PFSK-1 (cell line): ENCODE results near the gene PUS10. TPM values are rescaled to one million over a fixed set of nuclear protein-coding genes. Genes with fewer than 3 reads are reported as not detected.

ENCODE experiments used
- FOXP2 ChIP-seq: optimal IDR thresholded peaks from 2 replicates; pipeline ENCODE3; 2011; ENCODE audit warnings: borderline replicate concordance, control low read depth, inconsistent platforms; ENCODE audit not compliant: insufficient read depth; ENCODE audit errors: extremely low read length, extremely low read depth
- POLR2AphosphoS5 ChIP-seq: IDR thresholded peaks from 2 replicates; pipeline ENCODE4 v1.6.1; 2012; ENCODE audit warnings: low read depth, mild to moderate bottlenecking, control low read depth, low read length, moderate library complexity
- SIN3A ChIP-seq: IDR thresholded peaks from 2 replicates; pipeline ENCODE4 v1.6.1; 2012; ENCODE audit warnings: mild to moderate bottlenecking, low read length, moderate library complexity, borderline replicate concordance; ENCODE audit not compliant: insufficient read depth
- TAF1 ChIP-seq: IDR thresholded peaks from 2 replicates; pipeline ENCODE4 v1.6.1; 2012; ENCODE audit warnings: low read length, control low read depth, borderline replicate concordance; ENCODE audit not compliant: insufficient read depth
- polyA plus RNA-seq: library from polyadenylated mRNA; unstranded; fragments of >200 nt; gene quantifications from one replicate; pipeline ENCODE4 v1.2.1, GENCODE V29; 2012; ENCODE audit warnings: low read depth, missing spikeins; ENCODE audit not compliant: insufficient read length
- TF ChIP-seq, protein P1 (sequence below), 2 experiments: IDR thresholded peaks; 2 replicates each; pipeline versions ENCODE4 v1.6.1 to v1.8.0; 2011 to 2012; ENCODE audit warnings: low read depth in 2 of 2, low read length in 2 of 2, control low read depth in 1 of 2, inconsistent platforms in 1 of 2, mild to moderate bottlenecking in 1 of 2, moderate library complexity in 1 of 2; ENCODE audit not compliant: insufficient read depth in 1 of 2

The PUS10 gene, protein sequence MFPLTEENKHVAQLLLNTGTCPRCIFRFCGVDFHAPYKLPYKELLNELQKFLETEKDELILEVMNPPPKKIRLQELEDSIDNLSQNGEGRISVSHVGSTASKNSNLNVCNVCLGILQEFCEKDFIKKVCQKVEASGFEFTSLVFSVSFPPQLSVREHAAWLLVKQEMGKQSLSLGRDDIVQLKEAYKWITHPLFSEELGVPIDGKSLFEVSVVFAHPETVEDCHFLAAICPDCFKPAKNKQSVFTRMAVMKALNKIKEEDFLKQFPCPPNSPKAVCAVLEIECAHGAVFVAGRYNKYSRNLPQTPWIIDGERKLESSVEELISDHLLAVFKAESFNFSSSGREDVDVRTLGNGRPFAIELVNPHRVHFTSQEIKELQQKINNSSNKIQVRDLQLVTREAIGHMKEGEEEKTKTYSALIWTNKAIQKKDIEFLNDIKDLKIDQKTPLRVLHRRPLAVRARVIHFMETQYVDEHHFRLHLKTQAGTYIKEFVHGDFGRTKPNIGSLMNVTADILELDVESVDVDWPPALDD
- polyA plus RNA-seq, result 2.2 TPM

DNA sequence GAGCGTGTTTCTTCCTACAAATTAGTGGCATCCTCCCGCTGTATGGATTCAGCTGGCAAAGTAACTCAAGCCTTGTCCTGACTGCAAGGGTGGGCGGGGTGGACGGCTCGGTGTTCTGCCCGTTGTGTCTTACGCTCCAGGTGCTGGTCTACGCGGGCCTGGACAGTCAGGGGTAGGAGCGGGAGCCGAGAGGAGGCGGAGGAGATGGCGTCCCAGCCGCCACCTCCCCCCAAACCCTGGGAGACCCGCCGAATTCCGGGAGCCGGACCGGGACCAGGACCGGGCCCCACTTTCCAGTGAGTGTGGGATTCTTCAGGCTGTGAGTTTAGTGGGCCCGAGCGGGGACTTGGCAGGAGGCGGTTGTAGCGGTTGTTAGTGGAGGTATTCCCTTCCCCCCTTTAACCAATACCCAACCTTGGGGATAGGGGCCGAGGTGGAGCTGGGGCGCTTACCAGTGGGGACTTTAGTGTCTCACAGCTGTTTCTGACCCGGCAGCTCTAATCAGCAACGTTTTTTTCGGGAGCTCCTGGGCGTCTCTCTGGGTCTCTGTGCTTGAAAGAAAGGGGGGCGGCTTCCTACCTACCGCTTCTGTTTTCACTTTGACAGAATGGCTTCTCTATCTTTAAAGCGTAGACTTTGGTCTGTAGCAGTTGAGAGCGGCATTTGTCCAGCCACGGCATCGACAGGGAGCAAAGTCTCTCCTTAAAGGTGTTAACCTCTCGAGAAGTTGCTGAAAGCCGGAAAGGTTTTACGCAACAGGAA, at the start of gene PUS10, which contains the start of gene PEX13:
PUS10 (minus strand) TSS at position 700 of the 762 bp plus-strand sequence. CDS start 6,365 bp downstream, outside the sequence.
PEX13 (plus strand) TSS at position 165 of the 762 bp plus-strand sequence; CDS start at position 205, 40 bp downstream.
- TF ChIP-seq POLR2AphosphoS5, result no peak; the same call in 1 of the 2 replicates
- TF ChIP-seq TAF1, result no peak
- TF ChIP-seq, protein P1, sequence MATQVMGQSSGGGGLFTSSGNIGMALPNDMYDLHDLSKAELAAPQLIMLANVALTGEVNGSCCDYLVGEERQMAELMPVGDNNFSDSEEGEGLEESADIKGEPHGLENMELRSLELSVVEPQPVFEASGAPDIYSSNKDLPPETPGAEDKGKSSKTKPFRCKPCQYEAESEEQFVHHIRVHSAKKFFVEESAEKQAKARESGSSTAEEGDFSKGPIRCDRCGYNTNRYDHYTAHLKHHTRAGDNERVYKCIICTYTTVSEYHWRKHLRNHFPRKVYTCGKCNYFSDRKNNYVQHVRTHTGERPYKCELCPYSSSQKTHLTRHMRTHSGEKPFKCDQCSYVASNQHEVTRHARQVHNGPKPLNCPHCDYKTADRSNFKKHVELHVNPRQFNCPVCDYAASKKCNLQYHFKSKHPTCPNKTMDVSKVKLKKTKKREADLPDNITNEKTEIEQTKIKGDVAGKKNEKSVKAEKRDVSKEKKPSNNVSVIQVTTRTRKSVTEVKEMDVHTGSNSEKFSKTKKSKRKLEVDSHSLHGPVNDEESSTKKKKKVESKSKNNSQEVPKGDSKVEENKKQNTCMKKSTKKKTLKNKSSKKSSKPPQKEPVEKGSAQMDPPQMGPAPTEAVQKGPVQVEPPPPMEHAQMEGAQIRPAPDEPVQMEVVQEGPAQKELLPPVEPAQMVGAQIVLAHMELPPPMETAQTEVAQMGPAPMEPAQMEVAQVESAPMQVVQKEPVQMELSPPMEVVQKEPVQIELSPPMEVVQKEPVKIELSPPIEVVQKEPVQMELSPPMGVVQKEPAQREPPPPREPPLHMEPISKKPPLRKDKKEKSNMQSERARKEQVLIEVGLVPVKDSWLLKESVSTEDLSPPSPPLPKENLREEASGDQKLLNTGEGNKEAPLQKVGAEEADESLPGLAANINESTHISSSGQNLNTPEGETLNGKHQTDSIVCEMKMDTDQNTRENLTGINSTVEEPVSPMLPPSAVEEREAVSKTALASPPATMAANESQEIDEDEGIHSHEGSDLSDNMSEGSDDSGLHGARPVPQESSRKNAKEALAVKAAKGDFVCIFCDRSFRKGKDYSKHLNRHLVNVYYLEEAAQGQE (IDR thresholded peaks at IDR 0.05; ENCODE audit: insufficient read depth in 1 of 2, low read depth in 2 of 2, low read length in 2 of 2), result no peak
- TF ChIP-seq FOXP2, result peak; percentile 41

DNA sequence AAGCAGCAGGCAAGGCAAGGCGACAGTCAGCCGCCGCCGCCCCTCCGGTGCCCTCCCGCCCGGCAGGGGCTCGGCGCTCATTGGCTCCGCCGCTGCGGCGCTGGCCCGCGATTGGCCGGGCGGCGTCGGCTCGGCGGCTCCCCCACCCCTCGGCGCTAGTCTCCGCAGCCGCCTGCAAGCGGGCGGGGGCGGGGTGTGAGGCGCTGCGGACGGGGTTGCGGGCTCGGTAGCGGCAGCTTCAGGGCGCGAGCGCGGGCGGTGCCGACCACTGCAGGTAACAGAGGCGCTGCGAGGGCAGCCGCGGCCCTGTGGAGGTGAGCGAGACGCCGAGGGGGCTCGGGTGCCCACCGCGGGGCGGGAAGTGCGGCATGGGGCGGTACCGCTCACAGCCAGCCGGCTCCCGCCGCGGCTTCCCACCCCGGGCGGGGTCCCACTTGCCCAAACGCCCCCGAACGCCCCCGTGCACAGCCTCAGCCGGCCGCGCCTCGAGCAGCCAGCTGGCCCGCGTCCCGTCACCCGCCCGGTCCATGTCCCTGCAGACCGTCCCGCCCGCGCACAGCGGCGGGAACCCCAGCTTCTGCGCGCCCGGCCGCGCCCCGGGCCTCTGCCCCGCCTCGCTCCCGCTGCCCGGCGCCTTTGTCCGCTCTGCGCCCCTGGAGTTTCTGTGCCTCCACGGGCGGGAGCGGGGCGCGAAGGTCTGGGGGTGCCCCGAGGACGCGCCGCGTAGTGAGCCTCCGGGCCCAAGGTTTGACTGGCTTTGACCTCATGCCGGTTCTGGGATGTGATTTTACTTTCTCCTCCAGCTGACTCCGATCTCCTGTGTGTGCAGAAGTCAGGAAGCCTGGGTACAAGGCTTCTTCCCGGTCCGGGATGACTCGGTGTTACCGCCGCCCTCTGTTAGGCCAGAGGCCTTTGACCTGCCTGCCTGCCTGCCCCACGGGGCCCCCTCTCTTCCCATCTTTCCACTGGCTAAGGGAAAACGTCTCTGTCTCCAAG, 48.0 kb upstream of the PUS10 start, which contains the start of gene SANBR:
SANBR (plus strand) TSS at position 158 of the 996 bp plus-strand sequence. CDS start 4,480 bp downstream, outside the sequence.
- TF ChIP-seq FOXP2 (peak; percentile 4), POLR2AphosphoS5 (peak; percentile 57)
- TF ChIP-seq, protein P1 (IDR thresholded peaks at IDR 0.05; ENCODE audit: insufficient read depth in 1 of 2, low read depth in 2 of 2, low read length in 2 of 2), result no peak

DNA sequence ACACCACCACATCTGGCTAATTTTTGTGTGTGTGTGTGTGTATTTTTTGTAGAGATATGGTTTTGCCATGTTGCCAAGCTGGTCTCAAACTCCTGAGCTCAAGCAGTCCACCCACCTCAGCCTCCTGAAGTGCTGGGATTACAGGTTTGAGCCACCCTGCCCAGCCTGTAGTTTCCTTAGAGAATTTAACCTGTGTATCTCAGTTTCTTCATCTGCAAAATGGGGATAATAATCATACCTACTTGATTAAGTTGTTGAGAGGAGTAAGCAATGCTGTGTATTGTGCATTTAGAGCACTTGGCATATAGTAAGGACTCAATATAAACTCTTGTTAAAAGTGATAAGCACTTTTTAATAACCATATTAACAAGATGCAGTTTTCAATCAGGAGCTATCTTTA, 41.3 kb upstream of the PUS10 start:
- TF ChIP-seq SIN3A (no peak), FOXP2 (no peak), POLR2AphosphoS5 (no peak), TAF1 (no peak)
- TF ChIP-seq, protein P1 (IDR thresholded peaks at IDR 0.05; ENCODE audit: insufficient read depth in 1 of 2, low read depth in 2 of 2, low read length in 2 of 2), result no peak

DNA sequence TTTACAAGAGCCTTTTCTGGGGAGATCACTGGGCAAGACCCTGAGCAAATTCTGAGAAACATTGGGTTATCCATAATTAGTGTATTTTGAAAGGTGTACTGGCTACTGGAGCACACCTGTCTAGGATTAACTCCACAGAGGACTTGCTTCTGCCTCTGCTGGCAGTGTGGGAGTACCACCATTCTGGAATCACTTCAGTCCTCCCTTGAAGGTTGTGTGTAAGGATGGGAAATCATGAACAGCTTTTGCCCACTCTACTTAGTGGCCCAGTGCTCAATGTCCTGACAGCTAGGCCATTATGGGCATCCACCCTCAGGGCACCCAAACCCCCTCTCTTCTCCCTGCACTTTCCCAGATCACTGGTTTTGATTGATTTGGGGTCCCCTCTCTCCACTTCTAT, 39.5 kb upstream of the PUS10 start:
- no peak for TF ChIP-seq FOXP2
- TF ChIP-seq SIN3A, result no peak
- TF ChIP-seq, protein P1 (IDR thresholded peaks at IDR 0.05; ENCODE audit: insufficient read depth in 1 of 2, low read depth in 2 of 2, low read length in 2 of 2), result no peak
- TF ChIP-seq POLR2AphosphoS5, result no peak
- no peak for TF ChIP-seq TAF1
